NCI-H1417 treated with DMSO at 0.1 percent for 48 hours (cell line): ENCODE measurements around the gene SPOCK2.

Source experiments
- DNase-seq: peaks from one replicate; lab custom pipeline; 2025; lab: John Stamatoyannopoulos, UW

SPOCK2 gene

GRCh38 chr10:72072046-72072445 lies 16.3 kb downstream of the SPOCK2 start:
- no peak for DNase-seq

DNA sequence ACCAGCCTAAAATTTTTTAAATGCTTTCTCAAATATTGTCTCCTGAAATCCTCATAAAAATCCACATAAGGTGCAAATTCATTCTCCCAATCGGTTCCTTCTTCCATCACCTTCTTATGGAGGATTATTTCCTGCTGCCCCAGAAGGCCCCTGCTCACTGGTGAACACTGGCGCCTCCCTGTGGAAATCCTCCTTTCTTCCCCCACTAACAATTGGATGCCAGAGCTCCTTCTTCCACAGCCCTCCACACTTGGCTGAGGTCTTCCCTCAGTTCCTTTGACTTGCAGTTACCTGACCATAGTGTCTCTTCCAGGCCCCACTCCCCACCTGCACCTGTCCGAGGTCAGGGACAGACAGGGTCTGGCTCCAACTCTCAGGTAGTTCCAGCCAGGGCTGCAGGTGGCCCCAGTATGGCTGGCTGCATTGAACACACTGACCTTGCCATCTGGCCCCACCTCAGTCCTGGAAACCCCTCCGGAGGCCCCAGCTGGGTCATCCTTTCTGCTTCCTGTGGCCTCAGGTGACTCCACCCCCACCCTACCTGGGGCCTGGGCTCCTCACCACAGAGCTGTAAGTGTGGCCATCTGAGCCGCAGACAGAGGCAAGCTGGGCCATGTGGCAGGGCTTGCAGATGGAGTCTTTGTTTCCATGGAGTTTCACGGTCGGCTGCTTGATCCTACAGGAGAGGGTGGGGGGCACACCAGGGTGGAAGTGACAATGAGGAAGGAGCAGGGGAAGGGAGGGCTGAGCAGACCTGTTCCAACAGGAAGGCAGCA lies 18.4 kb downstream of the SPOCK2 start:
- no peak for DNase-seq

- no peak for DNase-seq
Observed at GRCh38 chr10:72068901-72069446, 19.4 kb downstream of the SPOCK2 start.

DNA sequence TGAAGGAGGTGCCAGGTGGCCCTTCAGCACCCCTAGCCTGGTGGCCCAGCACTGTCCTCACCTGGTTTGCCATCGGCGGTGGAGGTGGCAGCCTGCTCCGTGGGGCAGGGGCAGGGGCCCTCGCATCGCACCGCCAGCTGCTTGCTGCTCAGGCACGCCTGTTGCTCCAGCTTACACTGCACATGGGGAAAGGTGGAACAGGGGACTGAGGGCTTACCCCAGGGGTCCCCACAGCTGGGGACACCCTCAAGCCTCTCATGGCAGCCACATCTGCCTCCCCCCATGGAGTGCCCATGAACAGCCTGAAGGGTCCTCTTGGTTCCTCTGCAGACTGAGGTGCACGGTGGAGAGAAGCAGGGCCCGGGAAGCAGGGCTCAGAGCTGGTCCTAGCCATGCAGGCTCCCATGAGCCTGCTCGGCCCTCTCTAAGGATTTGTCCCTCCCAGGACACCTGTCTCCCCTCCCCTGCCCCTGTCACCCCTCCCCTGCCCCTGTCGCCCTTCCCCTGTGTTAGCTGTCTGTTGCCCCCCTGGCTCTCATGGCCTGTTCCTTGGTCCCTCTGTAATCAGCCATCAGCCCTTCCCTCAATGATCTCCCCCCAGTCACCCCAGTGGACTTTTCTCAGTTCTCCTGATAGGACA lies 20.1 kb downstream of the SPOCK2 start:
- no peak for DNase-seq

DNA sequence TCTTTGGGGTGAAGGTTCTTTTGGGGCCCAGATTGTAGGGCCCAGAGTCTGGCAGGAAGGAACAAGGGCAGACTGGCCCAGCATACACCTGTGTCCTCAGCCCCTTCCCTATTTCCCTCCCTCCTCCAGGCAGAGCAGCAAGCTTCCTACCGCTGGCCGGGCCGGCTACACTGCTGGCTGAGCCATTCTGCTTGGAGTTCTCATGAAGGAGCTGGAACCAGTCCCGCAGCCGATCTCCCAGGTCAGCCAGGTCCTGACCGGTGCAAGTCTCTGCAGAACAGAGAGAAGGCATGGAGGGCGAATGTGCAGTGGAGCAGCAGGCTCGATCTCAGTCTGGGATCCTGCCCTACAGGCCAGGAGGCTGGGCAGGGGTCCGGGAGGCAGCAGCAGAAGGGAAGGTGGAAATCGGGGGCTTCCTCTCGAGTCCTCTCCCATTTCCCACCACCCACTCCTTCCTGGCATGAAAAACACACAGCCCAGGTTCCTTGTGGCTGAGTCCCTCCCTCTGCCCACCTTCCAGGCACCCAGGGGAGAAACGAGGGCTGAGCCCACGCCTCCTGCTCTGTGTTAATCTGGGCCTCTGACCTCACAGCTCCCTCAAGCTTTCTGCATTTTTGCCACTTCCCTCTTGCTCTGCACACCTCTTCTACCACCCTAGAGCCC lies 20.8 kb downstream of the SPOCK2 start:
- DNase-seq: no peak

- no peak for DNase-seq
Observed at GRCh38 chr10:72066318-72067284, 21.8 kb downstream of the SPOCK2 start.

- DNase-seq: no peak
Observed at GRCh38 chr10:72065439-72066025, 22.8 kb downstream of the SPOCK2 start.

DNA sequence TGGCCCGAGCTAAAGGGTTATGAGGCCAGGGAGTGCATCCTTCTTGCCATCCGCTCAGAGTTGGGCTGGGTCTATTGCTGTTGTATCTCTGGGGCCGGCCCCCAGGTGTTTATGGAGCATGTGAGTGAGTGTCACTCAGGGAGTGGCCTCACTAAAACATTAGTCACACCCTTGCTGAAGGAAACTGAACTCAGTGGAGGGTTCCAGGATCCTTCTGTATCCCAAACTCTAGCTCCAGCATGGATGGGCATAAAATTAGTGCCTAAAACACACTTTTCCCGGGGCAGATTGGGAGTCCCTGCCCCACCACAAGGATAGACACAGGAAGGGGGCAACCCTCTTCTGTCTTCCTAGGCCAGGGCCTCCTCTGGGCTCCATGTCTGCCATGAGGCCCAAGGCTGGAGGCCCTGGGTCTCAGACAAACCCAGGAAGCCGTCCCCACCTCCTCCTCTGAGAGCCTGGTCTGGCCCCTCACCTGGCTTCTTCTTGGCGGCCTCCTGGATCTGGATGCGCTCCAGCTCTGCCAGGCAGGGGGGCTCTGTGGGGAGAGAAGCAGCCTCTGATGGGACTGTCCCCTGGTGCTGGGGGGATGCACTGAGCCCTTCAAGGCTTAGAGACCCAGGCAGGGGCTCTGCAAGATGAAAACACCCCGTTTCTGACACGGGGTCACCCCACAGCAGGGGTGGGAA lies 24.5 kb downstream of the SPOCK2 start:
- DNase-seq: no peak

DNA sequence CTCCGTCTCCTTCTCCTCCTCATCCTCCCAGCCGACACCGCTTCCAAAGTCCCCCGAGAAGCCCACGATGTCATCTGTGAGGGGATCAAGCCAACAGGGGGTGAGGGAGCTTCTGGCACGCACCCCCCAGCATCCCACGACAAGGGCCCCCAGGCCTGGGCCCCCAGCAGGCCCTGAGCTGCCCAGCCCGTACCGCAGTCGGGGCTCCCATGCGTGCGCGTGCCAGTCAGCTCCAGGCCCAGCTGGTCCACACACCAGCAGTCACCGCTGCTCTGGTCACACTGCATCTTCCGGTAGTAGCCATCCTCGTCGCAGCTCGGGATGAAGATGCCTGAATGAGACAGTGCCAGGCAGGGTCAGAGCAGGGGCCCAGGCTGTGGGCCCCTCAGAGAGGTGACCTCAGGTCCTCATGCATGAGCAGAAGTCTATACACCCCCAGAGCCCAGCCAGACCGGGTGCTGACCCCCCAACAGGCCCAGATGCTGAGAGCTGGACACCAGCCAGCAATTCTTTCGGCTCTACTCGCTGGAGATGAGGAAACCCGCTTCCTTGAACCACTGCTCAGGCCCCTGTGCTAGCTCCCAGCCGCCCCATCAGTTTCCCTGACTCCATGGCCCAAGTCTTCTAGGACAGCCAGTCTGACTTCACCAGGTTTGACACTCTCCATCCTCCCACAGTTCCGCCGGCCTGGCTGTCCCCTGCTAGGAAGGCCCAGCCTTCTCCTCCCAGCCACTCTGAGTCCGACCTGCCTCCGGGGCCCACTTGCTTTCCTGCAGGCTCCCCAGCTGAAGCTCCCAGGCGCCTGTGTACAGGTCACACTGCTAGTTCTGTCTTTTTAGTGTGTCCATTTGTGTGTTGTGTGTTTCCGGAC lies 25.3 kb downstream of the SPOCK2 start:
- no peak for DNase-seq

- DNase-seq: no peak
Observed at GRCh38 chr10:72062382-72062781, 26.0 kb downstream of the SPOCK2 start.

GRCh38 chr10:72061930-72062329 lies 26.4 kb downstream of the SPOCK2 start:
- DNase-seq: no peak

DNA sequence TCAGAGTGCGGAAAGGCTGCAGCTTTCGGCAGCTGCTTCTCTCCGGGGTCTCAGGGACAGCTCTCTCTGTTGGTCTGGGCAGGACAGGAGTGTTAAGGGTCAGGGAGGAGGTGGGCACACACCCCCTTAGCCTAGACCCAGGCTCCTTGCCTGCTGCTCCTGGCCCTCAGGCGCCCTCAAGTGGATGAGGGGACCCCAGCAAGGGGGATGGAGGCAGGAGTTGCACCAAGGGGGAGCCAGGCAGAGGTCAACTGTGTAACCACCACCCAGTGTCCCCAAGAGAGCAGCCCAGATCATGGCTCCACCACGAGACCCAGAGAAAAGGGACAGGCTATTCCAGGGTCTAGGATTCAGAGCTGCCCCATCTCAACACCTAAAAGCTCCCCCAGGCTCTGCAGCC lies 26.9 kb downstream of the SPOCK2 start:
- no peak for DNase-seq

- no peak for DNase-seq
Observed at GRCh38 chr10:72059843-72060822, 28.2 kb downstream of the SPOCK2 start.

DNA sequence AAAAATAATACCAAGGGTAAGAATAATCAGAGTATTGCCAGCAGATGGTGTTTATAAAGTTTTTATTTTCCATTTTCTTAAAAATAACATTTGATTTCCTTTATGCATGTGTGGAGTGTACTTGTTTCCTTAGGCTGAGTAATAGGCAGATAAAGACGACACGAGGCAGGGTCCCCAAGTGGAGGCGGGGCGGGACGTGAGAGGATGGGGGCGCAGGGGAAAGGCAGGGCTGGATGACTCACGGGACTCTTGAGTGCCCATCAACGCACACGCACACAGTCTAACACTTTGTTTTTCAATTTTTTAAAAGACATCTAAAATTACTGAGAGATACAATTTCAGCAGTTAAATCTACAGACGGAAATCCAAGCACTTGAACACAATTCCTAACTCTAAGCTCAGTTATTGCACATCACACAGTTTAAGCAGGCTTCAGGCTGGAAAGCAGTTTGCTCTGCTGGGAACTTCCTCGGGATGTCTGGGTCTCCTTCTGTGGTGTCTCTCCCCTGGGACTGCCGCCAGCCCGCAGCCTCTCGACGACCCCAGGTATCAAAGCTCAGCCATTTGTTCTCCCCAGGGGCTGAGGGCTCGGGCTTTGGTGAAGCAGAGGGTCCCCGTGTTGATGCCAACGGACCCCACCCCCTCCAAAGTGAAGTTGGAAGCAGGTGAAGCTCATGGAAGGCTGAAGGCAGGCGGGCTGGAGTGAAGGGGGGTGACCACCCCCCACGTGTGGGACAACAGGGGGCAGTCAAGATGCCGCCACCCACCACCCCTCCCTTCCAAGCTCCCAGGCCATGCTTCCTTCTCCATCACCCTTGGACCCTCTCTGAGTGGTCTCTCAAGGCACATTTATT lies 29.1 kb downstream of the SPOCK2 start:
- DNase-seq: no peak

DNA sequence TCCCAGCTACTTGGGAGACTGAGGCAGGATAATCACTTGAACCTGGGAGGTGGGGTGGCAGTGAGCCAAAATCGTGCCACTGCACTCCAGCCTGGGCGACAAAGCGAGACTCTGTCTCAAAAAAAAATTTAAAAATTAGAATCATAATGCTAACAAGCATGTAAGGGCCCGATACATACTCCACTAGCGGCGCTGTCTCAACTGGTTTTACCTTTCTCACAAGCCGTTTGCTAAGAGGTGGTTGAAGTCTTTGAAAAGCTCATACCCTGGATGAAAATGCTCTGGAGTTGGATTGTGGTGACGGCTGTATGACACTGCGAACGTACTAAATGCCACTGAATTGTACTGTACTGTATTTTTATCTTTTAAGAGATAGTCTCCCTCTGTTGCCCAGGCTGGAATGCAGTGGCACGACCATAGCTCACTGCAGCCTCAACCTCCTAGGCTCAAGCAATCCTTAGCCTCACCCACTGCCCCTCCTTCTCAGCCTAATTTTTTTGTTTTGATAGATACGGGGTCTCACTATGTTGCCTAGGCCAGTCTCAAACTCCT lies 29.9 kb downstream of the SPOCK2 start:
- DNase-seq: no peak

- DNase-seq: no peak
Observed at GRCh38 chr10:72056932-72057751, 31.2 kb downstream of the SPOCK2 start.
